ENCODE data around the gene XCL1. TPM values are rescaled to one million over a fixed set of nuclear protein-coding genes. Genes with fewer than 3 reads are reported as not detected.
A peak's percentile ranks its signal among the peaks of the same experiment; 100 is the strongest.
"Not testable (repeated sequence)": the region's sequence is repeated elsewhere in the genome, so short reads cannot be mapped to it uniquely, and the experiment has no call there.

XCL1 gene, protein sequence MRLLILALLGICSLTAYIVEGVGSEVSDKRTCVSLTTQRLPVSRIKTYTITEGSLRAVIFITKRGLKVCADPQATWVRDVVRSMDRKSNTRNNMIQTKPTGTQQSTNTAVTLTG
- 1 to 10 TPM in 4 of 7 donors, under 1 TPM in 3; 0.51 to 3.6 (median 3.1) TPM for total RNA-seq
- 1 to 10 TPM in 2 of 3 donors, under 1 TPM in 1; 0.64 to 1.6 (median 1.2) TPM for polyA plus RNA-seq
- long read RNA-seq, donor 1, partial matches to known transcripts = 0 of 3 reads
- long read RNA-seq, donor 1, other reads (novel, unspliced or antisense) = 0 of 3 reads
- long read RNA-seq, donor 2, partial matches to known transcripts = 0 of 2 reads
- long read RNA-seq, donor 2, other reads (novel, unspliced or antisense) = 0 of 2 reads

DNA sequence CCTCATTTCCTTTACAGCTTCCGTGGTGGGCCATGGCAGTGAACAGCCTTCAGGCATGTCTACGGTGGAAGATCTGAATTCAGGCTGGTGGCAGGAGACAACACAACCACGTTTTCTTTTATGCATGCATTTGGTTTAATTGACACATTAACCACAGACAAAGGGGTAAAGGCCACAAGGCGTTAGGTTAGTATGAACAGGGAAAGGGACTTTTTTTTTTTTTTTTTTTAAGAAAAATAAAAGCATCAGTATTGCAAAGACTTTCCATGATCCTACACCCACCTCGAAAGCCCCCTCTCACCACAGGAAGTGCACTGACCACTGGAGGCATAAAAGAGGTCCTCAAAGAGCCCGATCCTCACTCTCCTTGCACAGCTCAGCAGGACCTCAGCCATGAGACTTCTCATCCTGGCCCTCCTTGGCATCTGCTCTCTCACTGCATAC lies at the start of gene XCL1:
Gene XCL1, plus strand, starts transcription at position 361 of the 444 bp plus-strand sequence. Its CDS starts 33 bp downstream, at position 394.
- DNase-seq; H3K4me1 ChIP-seq; H3K36me3 ChIP-seq; H3K9me3 ChIP-seq; H3K27me3 ChIP-seq (replicated peaks in 1 of 7): not testable (repeated sequence)
- Histone ChIP-seq H3K27ac (peak within 1 kb of the TSS in 1 of 8 donors; percentile 10), H3K4me3 (peak within 1 kb of the TSS in 1 of 8 donors; percentile 32)
- intact Hi-C loops (cut with DNase I; ENCODE audit: low total_unique reads) = loop anchor here (10.0 kb wide), 1 partner anchor 231 kb away; no protein-coding TSS in a partner anchor
- 62 to 79% (median 64%) methylated on average over 3 to 5 of the region's 6 CpGs for WGBS, 5 donors

DNA sequence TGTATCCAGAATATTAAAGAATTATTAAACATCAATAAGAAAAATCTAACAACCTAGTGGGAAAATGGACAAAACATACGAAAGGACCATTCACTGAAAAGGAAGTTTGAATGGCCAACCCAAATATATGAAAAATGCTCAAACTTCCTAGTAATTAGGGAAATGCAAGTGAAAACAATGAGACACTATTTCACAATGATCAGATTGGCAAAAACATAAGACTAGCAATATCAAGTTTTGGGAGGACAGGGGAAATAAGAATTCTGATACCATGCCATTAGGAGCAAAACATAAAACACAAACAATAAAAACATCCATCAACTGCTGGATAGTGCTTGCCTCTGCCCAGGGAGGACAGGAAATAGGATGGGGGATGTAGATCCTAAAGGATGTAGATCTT lies 46.9 kb upstream of the XCL1 start:
- intact Hi-C loops (cut with DNase I; ENCODE audit: low total_unique reads) = no loop called here
- 30 to 68% (median 59%) methylated on average over 1 of the region's 1 CpG for WGBS, 5 donors
- DNase-seq = no peak
- peaks cover 0 to 44% (median 12%) of the 10 kb centered on the region in 6 donors for H3K4me1 ChIP-seq
- no peaks in the 10 kb centered on the region for H3K36me3 ChIP-seq
- no peaks in the 10 kb centered on the region for H3K27me3 ChIP-seq (replicated peaks in 1 of 7)
- TF ChIP-seq, protein P1, sequence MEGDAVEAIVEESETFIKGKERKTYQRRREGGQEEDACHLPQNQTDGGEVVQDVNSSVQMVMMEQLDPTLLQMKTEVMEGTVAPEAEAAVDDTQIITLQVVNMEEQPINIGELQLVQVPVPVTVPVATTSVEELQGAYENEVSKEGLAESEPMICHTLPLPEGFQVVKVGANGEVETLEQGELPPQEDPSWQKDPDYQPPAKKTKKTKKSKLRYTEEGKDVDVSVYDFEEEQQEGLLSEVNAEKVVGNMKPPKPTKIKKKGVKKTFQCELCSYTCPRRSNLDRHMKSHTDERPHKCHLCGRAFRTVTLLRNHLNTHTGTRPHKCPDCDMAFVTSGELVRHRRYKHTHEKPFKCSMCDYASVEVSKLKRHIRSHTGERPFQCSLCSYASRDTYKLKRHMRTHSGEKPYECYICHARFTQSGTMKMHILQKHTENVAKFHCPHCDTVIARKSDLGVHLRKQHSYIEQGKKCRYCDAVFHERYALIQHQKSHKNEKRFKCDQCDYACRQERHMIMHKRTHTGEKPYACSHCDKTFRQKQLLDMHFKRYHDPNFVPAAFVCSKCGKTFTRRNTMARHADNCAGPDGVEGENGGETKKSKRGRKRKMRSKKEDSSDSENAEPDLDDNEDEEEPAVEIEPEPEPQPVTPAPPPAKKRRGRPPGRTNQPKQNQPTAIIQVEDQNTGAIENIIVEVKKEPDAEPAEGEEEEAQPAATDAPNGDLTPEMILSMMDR (IDR thresholded peaks at IDR 0.05 in 8 of 11, conservative IDR thresholded peaks at IDR 0.05 in 3 of 11) = no peak
- no peak for TF ChIP-seq POLR2A (IDR thresholded peaks at IDR 0.05)
- no peak for TF ChIP-seq POLR2AphosphoS5 (IDR thresholded peaks at IDR 0.05)
- no peak overlapping the region for H3K4me3 ChIP-seq
- H3K9me3 ChIP-seq = no peaks in the 10 kb centered on the region
- H3K27ac ChIP-seq = no peak overlapping the region

DNA sequence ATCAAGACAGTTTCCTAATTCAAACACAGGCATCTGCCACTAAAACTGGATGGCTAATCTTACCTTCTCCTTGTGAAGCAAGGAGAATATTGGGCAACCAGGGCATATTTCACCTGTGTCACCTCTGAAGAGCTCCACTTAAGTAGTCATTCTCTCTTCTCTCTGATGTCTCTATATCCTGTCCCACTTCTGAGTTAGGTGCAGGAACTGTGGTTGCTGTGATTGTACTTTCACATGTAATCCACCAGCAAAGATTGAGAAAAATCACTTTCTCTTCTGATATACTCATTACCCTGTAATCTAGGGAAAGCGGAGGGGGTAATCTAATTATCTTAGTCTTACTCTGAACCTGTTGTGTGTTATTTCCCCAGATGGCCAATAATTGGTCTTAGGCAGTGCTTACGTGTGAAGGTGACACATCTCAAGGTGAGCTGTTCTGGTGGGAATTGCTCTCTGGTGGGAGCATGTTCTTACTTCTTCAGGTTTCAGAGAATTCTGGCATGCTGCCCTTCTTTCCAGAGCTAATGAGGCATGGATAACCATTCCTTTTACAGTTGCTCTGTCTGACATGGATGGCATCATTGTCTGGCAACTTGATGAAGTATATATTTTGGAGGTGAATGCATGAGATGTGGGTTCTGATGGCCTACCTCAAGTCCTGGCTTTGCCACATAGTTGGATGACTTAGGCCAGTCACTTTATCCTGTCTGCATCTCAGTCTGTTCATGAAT lies 44.6 kb upstream of the XCL1 start:
- WGBS, 5 donors = 80 to 93% (median 89%) methylated on average over 2 of the region's 2 CpGs
- TF ChIP-seq POLR2AphosphoS5 (IDR thresholded peaks at IDR 0.05) = no peak
- TF ChIP-seq, protein P1 (IDR thresholded peaks at IDR 0.05 in 8 of 11, conservative IDR thresholded peaks at IDR 0.05 in 3 of 11) = no peak
- no peak for TF ChIP-seq POLR2A (IDR thresholded peaks at IDR 0.05)
- no peaks in the 10 kb centered on the region for H3K9me3 ChIP-seq
- no peaks in the 10 kb centered on the region for H3K36me3 ChIP-seq
- no peak for DNase-seq
- no peak overlapping the region for H3K4me3 ChIP-seq
- peaks cover 0 to 67% (median 30%) of the 10 kb centered on the region in 6 donors for H3K4me1 ChIP-seq
- intact Hi-C loops (cut with DNase I; ENCODE audit: low total_unique reads) = no loop called here
- H3K27ac ChIP-seq = peak overlapping the region in 1 of 8 donors; percentile 18
- no peaks in the 10 kb centered on the region for H3K27me3 ChIP-seq (replicated peaks in 1 of 7)

DNA sequence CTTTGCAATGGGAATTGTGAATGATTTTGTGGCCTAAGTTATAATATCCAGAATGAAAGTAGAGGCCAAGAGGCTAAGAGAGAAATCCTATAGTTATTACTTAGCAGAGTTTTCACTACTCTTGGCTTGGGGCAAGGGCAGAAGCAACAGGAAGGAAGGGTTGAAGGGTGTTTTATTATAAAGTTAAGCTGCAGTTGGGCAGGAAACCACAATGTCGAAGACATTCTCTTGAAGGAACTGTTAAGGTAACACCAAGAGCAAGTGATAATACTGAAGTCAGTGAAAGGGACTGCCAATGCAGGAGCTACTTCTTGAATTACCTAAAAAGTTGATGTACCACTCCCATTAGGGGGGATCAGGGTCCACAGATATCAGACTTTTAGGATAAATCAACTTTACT lies 40.9 kb upstream of the XCL1 start:
- no peaks in the 10 kb centered on the region for H3K27me3 ChIP-seq (replicated peaks in 1 of 7)
- no peaks in the 10 kb centered on the region for H3K36me3 ChIP-seq
- H3K27ac ChIP-seq = peak overlapping the region; percentile 26 to 81 (median 68)
- peaks cover 0 to 57% (median 26%) of the 10 kb centered on the region in 6 donors for H3K4me1 ChIP-seq
- peak overlapping the region in 1 of 8 donors; percentile 3 for H3K4me3 ChIP-seq
- TF ChIP-seq, protein P1 (IDR thresholded peaks at IDR 0.05 in 8 of 11, conservative IDR thresholded peaks at IDR 0.05 in 3 of 11) = no peak
- TF ChIP-seq POLR2AphosphoS5 (IDR thresholded peaks at IDR 0.05) = peak in 1 of 3 donors; percentile 54
- DNase-seq = no peak
- intact Hi-C loops (cut with DNase I; ENCODE audit: low total_unique reads) = no loop called here
- no peaks in the 10 kb centered on the region for H3K9me3 ChIP-seq
- WGBS, 5 donors = 3 to 15% (median 5%) methylated on average over 1 of the region's 1 CpG

DNA sequence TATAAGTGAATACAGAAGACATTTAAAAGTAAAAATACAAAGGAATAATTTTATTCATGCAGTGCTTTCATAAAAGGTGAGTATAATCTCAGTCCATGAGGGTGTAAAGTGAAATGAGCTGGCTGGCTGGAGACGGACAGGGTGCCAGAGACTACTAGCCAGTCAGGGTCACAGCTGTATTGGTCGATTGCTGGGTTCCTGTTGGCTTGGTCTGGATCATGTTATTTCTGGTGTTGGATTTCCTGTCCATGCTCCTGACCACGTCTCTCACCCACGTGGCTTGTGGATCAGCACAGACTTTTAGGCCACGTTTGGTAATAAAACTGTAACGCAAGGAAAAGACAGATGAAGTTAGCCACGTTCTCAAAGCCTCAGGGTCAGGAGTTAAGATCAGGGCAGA lies 35.6 kb upstream of the XCL1 start:
- peak overlapping the region in 1 of 8 donors; percentile 59 for H3K27ac ChIP-seq
- H3K9me3 ChIP-seq; DNase-seq; H3K4me3 ChIP-seq; intact Hi-C loops (cut with DNase I; ENCODE audit: low total_unique reads); H3K27me3 ChIP-seq (replicated peaks in 1 of 7); H3K36me3 ChIP-seq: not testable (repeated sequence)
- WGBS, 5 donors = 45 to 56% (median 55%) methylated on average over 7 of the region's 7 CpGs
- peaks cover 0 to 13% (median 8%) of the 10 kb centered on the region in 6 donors for H3K4me1 ChIP-seq

DNA sequence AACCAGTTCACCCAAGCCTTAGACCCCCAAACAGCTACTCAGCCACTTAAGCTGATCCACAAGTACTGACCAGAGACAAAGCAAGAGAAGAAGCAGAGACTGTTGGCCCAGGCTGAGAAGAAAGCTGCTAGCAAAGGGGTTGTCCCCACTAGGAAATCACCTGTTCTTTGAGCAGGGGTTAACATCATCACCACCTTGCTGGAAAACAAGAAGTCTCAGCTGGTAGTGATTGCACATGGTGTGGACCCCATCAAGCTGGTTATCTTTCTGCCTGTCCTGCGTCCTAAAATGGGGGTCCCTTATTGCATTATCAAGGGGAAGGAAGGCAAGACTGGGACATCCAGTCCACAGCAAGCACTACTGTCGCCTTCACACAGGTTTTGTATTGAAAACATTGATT lies 33.4 kb upstream of the XCL1 start:
- WGBS, 5 donors = 69 to 92% (median 88%) methylated on average over 2 of the region's 2 CpGs
- intact Hi-C loops (cut with DNase I; ENCODE audit: low total_unique reads); H3K4me1 ChIP-seq: not testable (repeated sequence)

DNA sequence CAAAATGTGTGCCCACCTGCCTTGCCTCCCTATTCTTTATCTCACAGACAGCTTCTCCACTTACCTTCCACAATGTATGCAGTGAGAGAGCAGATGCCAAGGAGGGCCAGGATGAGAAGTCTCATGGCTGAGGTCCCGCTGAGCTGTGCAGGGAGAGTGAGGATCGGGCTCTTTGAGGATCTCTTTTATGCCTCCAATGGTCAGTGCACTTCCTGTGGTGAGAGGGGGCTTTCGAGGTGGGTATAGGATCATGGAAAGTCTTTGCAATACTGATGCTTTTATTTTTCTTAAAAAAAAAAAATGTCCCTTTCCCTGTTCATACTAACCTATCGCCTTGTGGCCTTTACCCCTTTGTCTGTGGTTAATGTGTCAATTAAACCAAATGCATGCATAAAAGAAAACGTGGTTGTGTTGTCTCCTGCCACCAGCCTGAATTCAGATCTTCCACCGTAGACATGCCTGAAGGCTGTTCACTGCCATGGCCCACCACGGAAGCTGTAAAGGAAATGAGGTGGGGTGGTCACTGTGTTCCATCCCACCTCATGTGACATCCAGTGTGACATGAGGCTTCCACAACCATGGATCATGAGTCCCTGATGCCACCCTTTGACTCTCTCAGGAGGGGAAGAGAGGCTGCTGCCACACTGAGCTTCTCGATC lies 32.4 kb upstream of the XCL1 start, which contains the start of gene XCL2:
Gene XCL2, minus strand, starts transcription at position 158 of the 659 bp plus-strand sequence. Its CDS starts 33 bp downstream, at position 125.
- intact Hi-C loops (cut with DNase I; ENCODE audit: low total_unique reads); H3K9me3 ChIP-seq; DNase-seq; H3K36me3 ChIP-seq; H3K4me1 ChIP-seq; H3K27me3 ChIP-seq (replicated peaks in 1 of 7): not testable (repeated sequence)
- Histone ChIP-seq H3K27ac (peak within 1 kb of the TSS in 4 of 8 donors; percentile 5 to 70 (median 36)), H3K4me3 (peak within 1 kb of the TSS in 3 of 8 donors; percentile 13 to 56 (median 16))
- 68 to 78% (median 73%) methylated on average over 5 to 7 of the region's 8 CpGs for WGBS, 5 donors

More for the DNA sequence above, 33.4 kb upstream of the XCL1 start:
- H3K27ac ChIP-seq = peak overlapping the region in 4 of 8 donors; percentile 5 to 70 (median 32)
- H3K27me3 ChIP-seq (replicated peaks in 1 of 7); DNase-seq; H3K9me3 ChIP-seq; H3K36me3 ChIP-seq: not testable (repeated sequence)
- peak overlapping the region in 2 of 8 donors; percentile 13 to 56 for H3K4me3 ChIP-seq
